ENCODE results near the gene GNS. TPM values are rescaled to one million over a fixed set of nuclear protein-coding genes. Genes with fewer than 3 reads are reported as not detected.

The GNS gene
- total and polyA plus RNA-seq, 2 of the 4 experiments (the other 2 are of a cell fraction): 60.4 to 80.7 TPM

DNA sequence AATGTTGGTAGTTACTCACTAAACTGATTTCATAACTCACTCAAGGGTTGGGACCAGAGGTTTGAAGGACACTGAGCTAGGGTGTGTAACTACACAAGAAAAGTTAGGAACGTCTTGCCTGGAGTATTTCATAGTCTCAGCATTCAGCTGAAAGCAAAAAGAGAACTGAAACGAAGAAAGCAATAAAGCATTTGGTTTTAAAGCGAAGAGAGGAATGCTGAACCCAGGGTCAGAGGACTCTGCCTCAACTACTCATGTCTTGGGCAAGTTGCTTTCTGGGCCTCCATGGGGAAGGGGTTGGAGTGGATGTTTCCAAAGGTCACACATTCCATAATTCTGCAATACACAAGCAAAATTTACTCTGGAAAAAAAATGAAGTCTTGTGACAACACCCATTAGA is 1.4 kb downstream of the GNS start:
- dilution Hi-C loops (cut with HindIII; ENCODE audit: low sequenced_read_pairs, unreplicated experiment): no loop called here
- Histone ChIP-seq H3K4ac (ENCODE audit: low read depth, low read length) (no peak overlapping the region), H4K5ac (ENCODE audit: low read depth, low read length) (no peak overlapping the region), H2BK120ac (ENCODE audit: low read depth, low read length) (no peak overlapping the region), H3K14ac (replicated peaks; ENCODE audit: low read depth, low read length) (no peak overlapping the region), H3K36me3 (ENCODE audit: control insufficient read depth, insufficient read depth, low read length) (peaks cover 2% of the 10 kb centered on the region; the same call in 1 of the 2 replicates), H3K18ac (ENCODE audit: low read depth, low read length) (no peak overlapping the region), H3K9me1 (ENCODE audit: insufficient read depth, low read length) (peaks cover 4% of the 10 kb centered on the region; the same call in 1 of the 2 replicates), H3K23ac (ENCODE audit: low read depth, low read length) (no peak overlapping the region), H2AK9ac (replicated peaks; ENCODE audit: low read depth, low read length, poor library complexity) (no peak overlapping the region), H3K9me3 (ENCODE audit: control insufficient read depth, insufficient read depth, low read length) (no peaks in the 10 kb centered on the region), H3K27me3 (ENCODE audit: control insufficient read depth, insufficient read depth, low read length) (no peaks in the 10 kb centered on the region), H4K20me1 (ENCODE audit: insufficient read depth, low read length) (no peaks in the 10 kb centered on the region), H2BK5ac (ENCODE audit: low read depth, low read length, poor library complexity, severe bottlenecking) (no peak overlapping the region), H3K4me1 (ENCODE audit: control insufficient read depth, insufficient read depth, low read length) (no peaks in the 10 kb centered on the region), H3K4me3 (ENCODE audit: insufficient read depth, low read depth, low read length) (no peak overlapping the region), H2AK5ac (ENCODE audit: low read depth, low read length) (no peak overlapping the region), H2BK15ac (ENCODE audit: low read depth, low read length) (no peak overlapping the region), H3K27ac (ENCODE audit: insufficient read depth, low read length) (no peak overlapping the region), H2AFZ (replicated peaks; ENCODE audit: low read length, poor library complexity) (no peak overlapping the region), H3K4me2 (ENCODE audit: low read depth, low read length) (no peak overlapping the region; the same call in 1 of the 2 replicates), H4K8ac (ENCODE audit: low read depth in 2 of 2, low read length in 2 of 2) (no peak overlapping the region), H4K91ac (ENCODE audit: insufficient read depth, low read depth, low read length) (no peak overlapping the region), H2BK20ac (ENCODE audit: low read depth, low read length) (no peak overlapping the region), H3K56ac (ENCODE audit: extremely low read depth, insufficient read depth, low read length) (no peak overlapping the region), H3K79me1 (ENCODE audit: low read depth in 1 of 2, low read length in 2 of 2) (peaks cover 13 to 42% of the 10 kb centered on the region in 2 experiments; a peak in 3 of 4 replicates), H3K9ac (ENCODE audit: low read depth, low read length) (no peak overlapping the region)
- ChIA-PET CTCF (no interaction called here), POLR2A (ENCODE audit: unreplicated experiment) (no interaction called here)
- DNase-seq (no peak), ATAC-seq (ENCODE audit: low read depth) (no peak)
- intact Hi-C loops (cut with micrococcal nuclease): no loop called here
- WGBS, 2 experiments (ENCODE audit: extremely low coverage in 2 of 2, insufficient read length in 1 of 2): no CpG with 5 or more reads among the region's 3 CpGs
- BruUV-seq (replicated peaks): no TSS peak
- in situ Hi-C loops (cut with MboI; ENCODE audit: low sequenced_read_pairs): no loop called here
- TF ChIP-seq MAFK (IDR thresholded peaks at IDR 0.05; ENCODE audit: low read depth, low read length): no peak
- TF ChIP-seq, protein P1, sequence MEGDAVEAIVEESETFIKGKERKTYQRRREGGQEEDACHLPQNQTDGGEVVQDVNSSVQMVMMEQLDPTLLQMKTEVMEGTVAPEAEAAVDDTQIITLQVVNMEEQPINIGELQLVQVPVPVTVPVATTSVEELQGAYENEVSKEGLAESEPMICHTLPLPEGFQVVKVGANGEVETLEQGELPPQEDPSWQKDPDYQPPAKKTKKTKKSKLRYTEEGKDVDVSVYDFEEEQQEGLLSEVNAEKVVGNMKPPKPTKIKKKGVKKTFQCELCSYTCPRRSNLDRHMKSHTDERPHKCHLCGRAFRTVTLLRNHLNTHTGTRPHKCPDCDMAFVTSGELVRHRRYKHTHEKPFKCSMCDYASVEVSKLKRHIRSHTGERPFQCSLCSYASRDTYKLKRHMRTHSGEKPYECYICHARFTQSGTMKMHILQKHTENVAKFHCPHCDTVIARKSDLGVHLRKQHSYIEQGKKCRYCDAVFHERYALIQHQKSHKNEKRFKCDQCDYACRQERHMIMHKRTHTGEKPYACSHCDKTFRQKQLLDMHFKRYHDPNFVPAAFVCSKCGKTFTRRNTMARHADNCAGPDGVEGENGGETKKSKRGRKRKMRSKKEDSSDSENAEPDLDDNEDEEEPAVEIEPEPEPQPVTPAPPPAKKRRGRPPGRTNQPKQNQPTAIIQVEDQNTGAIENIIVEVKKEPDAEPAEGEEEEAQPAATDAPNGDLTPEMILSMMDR (conservative IDR thresholded peaks at IDR 0.05; ENCODE audit: low read depth, low read length): no peak
- no peak for TF ChIP-seq NFE2L2 (IDR thresholded peaks at IDR 0.05; ENCODE audit: low read depth, low read length)
- no peak for TF ChIP-seq CHD1 (IDR thresholded peaks at IDR 0.05; ENCODE audit: low read depth, low read length)
- no peak for TF ChIP-seq MXI1 (IDR thresholded peaks at IDR 0.05; ENCODE audit: borderline replicate concordance, low read depth, low read length)
- TF ChIP-seq POLR2A (IDR thresholded peaks at IDR 0.05; ENCODE audit: low read depth, low read length): no peak
- no peak for TF ChIP-seq RCOR1 (IDR thresholded peaks at IDR 0.05; ENCODE audit: insufficient replicate concordance, low read length)
- TF ChIP-seq FOS (IDR thresholded peaks at IDR 0.05; ENCODE audit: low read depth, low read length): no peak
- no peak for TF ChIP-seq MAZ (IDR thresholded peaks at IDR 0.05; ENCODE audit: borderline replicate concordance, low read depth, low read length)
- TF ChIP-seq RAD21 (IDR thresholded peaks at IDR 0.05; ENCODE audit: low read length): no peak
- no peak for TF ChIP-seq SMC3 (IDR thresholded peaks at IDR 0.05; ENCODE audit: low read depth, low read length)
- no peak for TF ChIP-seq RFX5 (IDR thresholded peaks at IDR 0.05; ENCODE audit: low read depth, low read length)
- no peak for TF ChIP-seq BHLHE40 (IDR thresholded peaks at IDR 0.05; ENCODE audit: low read depth, low read length)
- TF ChIP-seq CEBPB (IDR thresholded peaks at IDR 0.05; ENCODE audit: low read depth, low read length): no peak
- no peak for TF ChIP-seq USF2 (IDR thresholded peaks at IDR 0.05; ENCODE audit: low read depth, low read length)
- TF ChIP-seq ELK1 (IDR thresholded peaks at IDR 0.05; ENCODE audit: borderline replicate concordance, low read depth, low read length): no peak

Data from IMR-90 (cell line).